OCI-LY3 (cell line): ENCODE measurements around the gene CA10.

Source experiments
- H2AFZ ChIP-seq: fragments of 200-600, 300-600 bp; shearing (Covaris generic); 2 replicates; pipeline ENCODE4 v1.6.0; 2014; ENCODE audit warnings: antibody characterized with exemption, low read depth, low read length
- H3K27ac ChIP-seq: fragments of 200-600, 300-600 bp; sonication (generic); 2 replicates; pipeline ENCODE4 v1.5.1; 2014; ENCODE audit warnings: mild to moderate bottlenecking, low read length, moderate library complexity, mixed read lengths
- H3K27me3 ChIP-seq: fragments of 200-600, 300-600 bp; sonication (generic); 2 replicates; pipeline ENCODE4 v1.6.1; 2014; ENCODE audit warnings: low read depth, low read length, mixed read lengths
- H3K36me3 ChIP-seq: fragments of 200-600, 300-600 bp; sonication (generic); replicated peaks from 2 replicates; pipeline ENCODE3; 2014; ENCODE audit warnings: low read depth, low read length, mixed read lengths
- H3K4me1 ChIP-seq: fragments of 300-600, 200-600 bp; sonication (generic); 2 replicates; pipeline ENCODE4 v1.6.1; 2014; ENCODE audit warnings: low read length, mixed read lengths
- H3K4me2 ChIP-seq: fragments of 200-600, 300-600 bp; sonication (generic); 2 replicates; pipeline ENCODE4 v1.6.1; 2014; ENCODE audit warnings: low read length, mixed read lengths
- H3K4me3 ChIP-seq: fragments of 300-600, 200-600 bp; sonication (generic); 2 replicates; pipeline ENCODE4 v1.5.1; 2014; ENCODE audit warnings: antibody characterized with exemption, mild to moderate bottlenecking, low read length, moderate library complexity
- H3K79me2 ChIP-seq: fragments of 300-600, 200-600 bp; shearing (Covaris generic); 2 replicates; pipeline ENCODE4 v1.6.1; 2014; ENCODE audit warnings: mild to moderate bottlenecking, low read length, mixed read lengths
- H3K9ac ChIP-seq: fragments of 300-600, 200-600 bp; shearing (Covaris generic); 2 replicates; pipeline ENCODE4 v1.6.0; 2014; ENCODE audit warnings: mild to moderate bottlenecking, low read length, moderate library complexity
- H3K9me3 ChIP-seq: fragments of 200-600, 300-600 bp; shearing (Covaris generic); 2 replicates; pipeline ENCODE4 v1.6.1; 2014; ENCODE audit warnings: low read length, mixed read lengths; ENCODE audit not compliant: insufficient read depth
- H4K20me1 ChIP-seq: fragments of 200-600, 300-600 bp; sonication (generic); 2 replicates; pipeline ENCODE4 v1.6.1; 2016; ENCODE audit warnings: low read length, mixed read lengths; ENCODE audit not compliant: insufficient read depth
- CTCF ChIP-seq: fragments of 200-600, 300-600 bp; sonication (generic); IDR thresholded peaks from 2 replicates; pipeline ENCODE4 v1.5.1; 2014; ENCODE audit warnings: antibody characterized with exemption, low read length, low read depth
- EZH2phosphoT487 ChIP-seq: fragments of 200-600 bp; shearing (Covaris generic); IDR thresholded peaks from 2 replicates; pipeline ENCODE4 v1.6.1; 2018; ENCODE audit warnings: antibody characterized with exemption, mixed run types, low read depth

CA10 gene

GRCh38 chr17:51736356-51736755 is 422.2 kb downstream of the CA10 start:
- Histone ChIP-seq H3K27me3 (no peaks in the 10 kb centered on the region; the same call in 1 of the 2 replicates), H3K9me3 (no peaks in the 10 kb centered on the region), H3K4me2 (no peak overlapping the region), H3K79me2 (no peaks in the 10 kb centered on the region), H3K27ac (no peak overlapping the region), H3K36me3 (no peaks in the 10 kb centered on the region), H2AFZ (no peak overlapping the region), H3K4me3 (no peak overlapping the region), H3K4me1 (peaks cover 23% of the 10 kb centered on the region), H3K9ac (no peak overlapping the region), H4K20me1 (no peaks in the 10 kb centered on the region)
- TF ChIP-seq EZH2phosphoT487 (no peak), CTCF (no peak)

DNA sequence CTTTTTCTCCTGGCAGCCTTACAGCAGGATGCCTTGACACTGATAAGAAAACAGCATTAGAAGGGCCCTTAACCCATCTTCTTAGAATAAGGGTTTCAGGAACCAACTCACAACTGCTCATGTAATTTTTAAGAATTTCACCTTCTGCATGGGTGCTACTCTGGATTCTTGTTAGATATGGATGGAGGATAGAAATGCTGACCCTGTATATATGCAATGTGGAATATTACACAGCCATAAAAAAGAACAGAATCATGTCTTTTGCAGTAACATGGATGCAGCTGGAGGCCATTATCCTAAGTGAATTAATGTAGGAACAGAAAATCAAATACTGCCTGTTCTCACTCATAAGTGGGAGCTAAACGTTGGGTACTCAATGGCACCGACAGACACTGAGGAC is 423.5 kb downstream of the CA10 start:
- TF ChIP-seq EZH2phosphoT487 (no peak), CTCF (no peak)
- H3K27ac ChIP-seq: no peak overlapping the region
- H2AFZ ChIP-seq: no peak overlapping the region
- no peaks in the 10 kb centered on the region for H3K79me2 ChIP-seq
- H3K4me2 ChIP-seq: no peak overlapping the region
- H3K4me3 ChIP-seq: no peak overlapping the region
- peaks cover 23% of the 10 kb centered on the region for H3K4me1 ChIP-seq
- H3K27me3 ChIP-seq: no peaks in the 10 kb centered on the region; the same call in 1 of the 2 replicates
- H4K20me1 ChIP-seq: no peaks in the 10 kb centered on the region
- H3K9ac ChIP-seq: no peak overlapping the region
- H3K9me3 ChIP-seq: no peaks in the 10 kb centered on the region
- no peaks in the 10 kb centered on the region for H3K36me3 ChIP-seq

DNA sequence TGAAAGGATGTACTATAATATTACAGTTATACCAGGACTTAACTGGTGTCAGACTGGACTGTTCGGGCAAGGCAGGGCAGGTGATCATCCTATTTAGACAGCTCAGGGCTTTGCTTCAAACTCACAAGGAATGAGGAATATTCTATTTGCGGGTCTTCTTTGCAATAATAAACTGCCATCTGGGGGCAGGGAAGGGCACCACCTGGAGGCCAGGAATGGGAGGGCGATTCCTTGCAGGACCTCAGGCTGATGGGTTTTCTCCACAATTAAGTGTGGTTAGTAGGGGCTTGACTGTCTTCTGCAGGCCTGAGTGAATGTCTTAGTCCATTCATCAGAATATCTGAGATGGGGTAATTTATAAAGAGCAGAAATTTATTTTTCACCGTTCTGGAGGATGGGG is 424.1 kb downstream of the CA10 start:
- peak; percentile 45 for TF ChIP-seq CTCF
- no peak for TF ChIP-seq EZH2phosphoT487
- H4K20me1 ChIP-seq: no peaks in the 10 kb centered on the region
- H3K4me1 ChIP-seq: peaks cover 23% of the 10 kb centered on the region
- H2AFZ ChIP-seq: no peak overlapping the region
- no peak overlapping the region for H3K4me2 ChIP-seq
- no peaks in the 10 kb centered on the region; the same call in 1 of the 2 replicates for H3K27me3 ChIP-seq
- no peaks in the 10 kb centered on the region for H3K9me3 ChIP-seq
- H3K4me3 ChIP-seq: no peak overlapping the region
- no peak overlapping the region for H3K27ac ChIP-seq
- no peak overlapping the region for H3K9ac ChIP-seq
- H3K36me3 ChIP-seq: no peaks in the 10 kb centered on the region
- no peaks in the 10 kb centered on the region for H3K79me2 ChIP-seq

GRCh38 chr17:51733166-51733565 is 425.3 kb downstream of the CA10 start:
- Histone ChIP-seq H4K20me1 (no peaks in the 10 kb centered on the region), H3K27me3 (no peaks in the 10 kb centered on the region; the same call in 1 of the 2 replicates), H3K4me3 (no peak overlapping the region), H3K9ac (no peak overlapping the region), H3K79me2 (no peaks in the 10 kb centered on the region), H3K9me3 (no peaks in the 10 kb centered on the region), H3K27ac (no peak overlapping the region), H3K4me2 (no peak overlapping the region), H3K36me3 (no peaks in the 10 kb centered on the region), H2AFZ (no peak overlapping the region), H3K4me1 (peaks cover 23% of the 10 kb centered on the region)
- no peak for TF ChIP-seq EZH2phosphoT487
- TF ChIP-seq CTCF: no peak
